A172 (cell line): ENCODE data around the gene MSANTD2. TPM values are rescaled to one million over a fixed set of nuclear protein-coding genes. Genes with fewer than 3 reads are reported as not detected.

ENCODE experiments used
- DNase-seq: peaks from one replicate; pipeline ENCODE4 v3.0.0-alpha.2; 2015; ENCODE audit warnings: low spot score
- total RNA-seq: library from RNA; depleted of rRNA; stranded (reverse); fragments of >200 nt; shearing (Covaris generic); gene quantifications from 2 replicates; pipeline ENCODE4 v1.2.3, GENCODE V29; 2014; rRNA removed

MSANTD2 gene
- 6.7 and 9.6 TPM in 2 replicates for total RNA-seq

DNA sequence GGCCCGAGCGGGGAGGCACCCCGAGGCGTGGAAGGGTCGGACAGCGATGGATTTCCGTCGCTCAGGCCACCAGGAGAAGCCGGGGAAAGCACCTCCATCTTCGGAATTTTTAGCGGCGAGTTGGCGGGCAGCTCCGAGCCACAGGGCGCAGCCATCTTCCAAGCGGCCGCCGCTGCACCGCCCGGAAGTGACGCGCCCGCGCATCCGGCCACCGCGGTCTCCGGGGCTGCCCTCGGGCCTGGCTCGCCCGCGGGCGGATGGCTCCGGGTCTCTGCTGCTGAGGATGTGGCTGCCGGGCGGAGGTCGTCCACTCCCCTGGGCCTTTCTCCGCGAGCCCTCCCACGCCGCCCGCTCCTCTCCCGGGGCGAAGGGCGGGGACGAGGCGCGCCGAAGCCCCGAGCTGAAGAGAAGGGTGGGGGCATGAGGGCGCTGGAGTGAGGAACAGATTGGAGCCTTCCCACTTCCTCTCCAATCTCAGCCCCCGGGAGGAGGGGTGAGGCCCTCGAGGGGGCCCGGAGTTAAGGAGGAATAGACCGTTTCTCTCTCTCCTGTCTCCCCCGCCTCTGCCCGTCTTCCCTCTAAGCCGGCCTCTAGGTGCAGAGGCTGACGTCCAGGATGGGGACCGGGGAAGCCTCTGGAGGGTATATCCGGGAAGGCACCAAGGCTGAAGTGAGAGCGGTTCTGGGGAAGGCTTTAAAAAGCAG, at the start of gene MSANTD2:
Gene MSANTD2 (minus strand): TSS at position 181 of the 704 bp plus-strand sequence. CDS start 26 bp downstream, at position 155.
- DNase-seq: peak; percentile 55

DNA sequence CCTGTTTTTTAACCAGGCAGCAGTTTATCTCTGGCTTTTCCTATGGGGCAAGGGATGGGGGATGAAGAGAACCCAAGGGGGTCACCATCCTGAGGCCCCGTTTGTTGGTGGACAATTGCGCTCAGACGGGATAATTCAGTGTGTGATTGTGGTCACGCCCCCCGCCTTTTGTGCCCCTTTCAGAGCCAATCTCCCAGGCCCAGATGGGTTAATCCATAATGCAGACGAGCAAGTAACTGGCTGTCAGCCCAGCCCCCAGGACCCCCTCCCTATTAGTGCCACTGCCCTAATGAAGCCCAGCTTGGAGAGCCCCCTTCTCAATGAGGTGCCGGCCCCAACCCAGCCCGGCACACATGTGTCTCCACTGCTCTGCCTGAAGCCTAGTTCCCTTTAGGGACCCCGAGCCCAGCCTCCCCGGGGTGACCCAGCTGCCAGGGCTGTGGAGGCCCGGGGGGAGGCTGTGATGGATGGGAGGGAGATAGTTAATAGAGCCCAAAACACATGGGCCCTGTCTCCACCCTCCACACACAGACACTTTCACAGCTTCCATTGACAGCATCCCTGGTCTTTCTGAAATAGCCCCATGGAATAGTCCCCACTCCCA, 46.0 kb upstream of the MSANTD2 start:
- no peak for DNase-seq

DNA sequence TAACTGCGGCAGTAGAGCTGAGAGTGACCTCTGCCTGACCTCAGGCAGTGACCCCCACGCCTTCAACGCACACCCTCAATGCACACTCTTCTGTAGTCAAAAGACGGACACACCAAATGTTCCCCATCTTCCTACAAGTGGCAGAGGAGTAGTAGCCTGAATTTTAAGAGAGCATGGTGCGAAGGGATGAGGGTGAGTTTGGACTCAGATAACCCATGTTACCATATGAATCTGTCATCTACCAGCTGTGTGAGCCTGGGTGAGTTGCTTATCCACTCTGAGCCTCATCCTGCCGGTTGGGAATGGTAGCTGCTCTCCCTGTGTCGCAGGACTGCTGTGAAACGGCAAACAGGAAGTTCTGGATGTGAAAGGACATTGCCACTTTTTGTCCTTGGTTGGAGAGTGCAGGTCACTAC, 44.5 kb upstream of the MSANTD2 start:
- no peak for DNase-seq

GRCh38 chr11:124843616-124843910, 43.4 kb upstream of the MSANTD2 start:
- DNase-seq: no peak

DNA sequence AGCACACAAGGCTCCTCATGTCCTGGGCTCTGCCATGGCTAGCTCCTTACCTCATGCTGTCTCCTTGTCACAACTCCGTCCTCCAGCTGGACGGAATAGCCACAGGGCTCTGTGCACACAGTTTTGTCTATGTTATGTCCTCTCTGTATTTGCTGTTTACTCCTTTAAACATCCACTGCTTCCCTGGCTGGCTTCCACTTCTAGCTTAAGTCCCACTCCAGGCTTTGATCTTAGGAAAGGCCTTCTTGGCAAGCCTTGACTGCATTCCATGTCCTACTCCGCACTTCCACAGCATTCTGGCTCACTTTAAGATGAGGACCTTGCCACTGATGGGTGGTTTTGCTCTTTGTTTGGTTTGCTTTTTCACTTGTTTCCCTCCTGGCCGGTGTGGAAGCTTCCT, 42.1 kb upstream of the MSANTD2 start:
- DNase-seq: no peak

DNA sequence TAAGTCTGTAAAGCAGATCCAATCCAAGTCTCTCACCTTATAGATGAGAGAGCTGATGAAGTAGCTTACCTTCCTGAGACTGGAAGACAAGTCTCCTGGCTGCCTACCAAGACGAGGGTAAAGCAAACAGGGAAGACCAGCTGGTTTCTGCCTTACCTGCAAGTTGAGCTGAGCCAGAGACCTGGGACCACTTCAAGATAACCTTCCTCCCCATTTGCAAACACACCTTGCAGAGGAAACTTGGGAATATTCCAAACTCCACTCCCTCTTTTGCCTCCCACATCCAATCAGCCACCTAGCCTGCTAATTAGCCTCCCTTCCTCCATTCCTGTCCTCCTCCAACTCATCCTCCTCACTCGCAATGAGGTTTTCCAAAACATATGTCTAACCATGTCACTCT, 41.6 kb upstream of the MSANTD2 start:
- DNase-seq: no peak

DNA sequence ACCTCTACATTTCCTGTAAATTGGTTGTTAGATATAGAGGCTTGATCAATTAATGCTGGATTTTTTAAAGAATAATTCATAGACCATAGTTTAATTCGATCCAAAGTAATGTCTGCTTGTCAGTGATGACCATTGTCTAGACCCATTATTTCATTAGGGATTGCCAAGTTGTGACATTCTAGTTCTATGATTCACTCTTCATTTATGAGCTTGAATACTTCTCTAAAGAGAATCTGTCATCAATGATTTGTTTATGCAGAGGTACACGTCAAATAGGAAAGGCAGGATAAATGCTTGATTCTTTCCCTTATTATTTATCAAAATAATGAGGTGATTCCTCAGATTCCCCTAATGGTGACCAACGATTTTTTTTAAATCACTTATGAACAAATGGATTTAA, 41.0 kb upstream of the MSANTD2 start:
- peak; percentile 26 for DNase-seq

DNA sequence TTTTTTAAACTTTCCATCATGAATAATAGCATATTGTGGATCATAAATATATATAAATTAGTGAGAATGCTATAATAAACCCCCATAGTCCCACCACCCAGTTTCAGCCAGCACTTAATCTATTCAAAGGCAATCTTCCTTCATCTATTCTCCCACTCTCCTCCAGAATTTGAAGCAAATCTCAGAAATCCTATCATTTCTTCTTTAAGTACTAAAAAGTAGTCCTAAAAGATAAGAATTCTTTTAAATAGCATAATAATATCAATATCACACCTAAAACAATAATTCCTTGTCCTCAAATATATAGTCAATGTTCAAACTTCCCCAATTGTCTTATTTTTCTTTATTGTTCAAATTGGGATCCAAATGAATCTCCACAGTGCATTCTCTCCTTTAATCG, 40.5 kb upstream of the MSANTD2 start:
- DNase-seq: no peak

GRCh38 chr11:124839972-124840621, 39.9 kb upstream of the MSANTD2 start:
- no peak for DNase-seq

- no peak for DNase-seq
These were observed 39.1 kb upstream of the MSANTD2 start for GRCh38 chr11:124839128-124839971.

DNA sequence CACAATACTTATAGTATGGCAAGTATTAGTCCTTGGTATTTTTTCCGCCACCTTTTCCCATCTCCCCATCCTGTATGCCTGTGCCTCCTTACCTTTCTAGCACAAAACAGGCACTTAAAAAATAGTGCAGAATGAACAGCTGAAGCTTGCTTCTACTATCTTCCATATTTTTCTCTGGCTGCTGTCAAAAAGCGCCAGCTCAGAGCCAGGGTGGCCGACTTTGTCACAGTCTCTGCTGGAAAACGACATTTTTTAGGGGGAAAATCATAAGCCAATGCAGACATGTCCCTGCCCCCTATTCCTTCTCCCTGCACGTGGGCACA, 38.6 kb upstream of the MSANTD2 start:
- DNase-seq: no peak

- DNase-seq: peak; percentile 51
These were observed 37.3 kb upstream of the MSANTD2 start for GRCh38 chr11:124837491-124837856.

DNA sequence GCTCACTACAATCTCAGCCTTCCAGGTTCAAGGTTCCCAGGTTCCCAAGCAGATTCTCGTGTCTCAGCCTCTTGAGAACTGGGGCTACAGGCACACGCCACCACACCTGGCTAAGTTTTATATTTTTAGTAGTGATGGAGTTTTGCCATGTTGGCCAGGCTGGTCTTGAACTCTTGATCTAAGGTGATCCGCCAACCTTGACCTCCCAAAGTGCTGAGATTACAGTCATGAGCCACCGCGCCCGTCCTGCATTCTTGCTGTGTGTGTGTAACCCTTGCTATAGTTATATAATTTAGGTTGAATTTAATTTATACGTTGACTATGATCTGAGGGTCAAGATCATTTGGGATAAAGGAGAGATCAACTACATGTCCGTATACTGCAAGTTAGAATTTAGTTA, 35.7 kb upstream of the MSANTD2 start:
- DNase-seq: no peak

- no peak for DNase-seq
These were observed 34.4 kb upstream of the MSANTD2 start for GRCh38 chr11:124834526-124835180.

GRCh38 chr11:124832571-124832970, 32.4 kb upstream of the MSANTD2 start:
- DNase-seq: peak; percentile 52

- no peak for DNase-seq
These were observed 31.7 kb upstream of the MSANTD2 start for GRCh38 chr11:124831897-124832296.

DNA sequence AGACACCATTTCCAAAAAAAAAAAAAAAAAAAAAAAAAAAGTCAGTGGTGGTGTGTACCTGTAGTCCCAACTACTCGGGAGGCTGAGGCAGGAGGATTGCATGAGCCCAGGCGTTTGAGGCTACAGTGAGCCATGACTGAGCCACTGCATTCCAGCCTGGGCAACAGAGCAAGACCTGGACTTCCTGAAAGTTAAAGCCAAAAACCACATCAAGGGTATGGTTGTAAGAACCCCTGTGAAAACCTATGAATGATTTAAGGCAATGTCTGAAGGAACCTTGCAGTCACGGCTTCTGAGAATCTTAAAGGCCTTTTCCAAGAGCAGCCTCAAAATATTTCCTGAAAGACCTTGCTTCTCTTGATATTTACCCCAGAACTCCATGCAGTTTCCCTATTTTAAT, 30.5 kb upstream of the MSANTD2 start:
- no peak for DNase-seq

DNA sequence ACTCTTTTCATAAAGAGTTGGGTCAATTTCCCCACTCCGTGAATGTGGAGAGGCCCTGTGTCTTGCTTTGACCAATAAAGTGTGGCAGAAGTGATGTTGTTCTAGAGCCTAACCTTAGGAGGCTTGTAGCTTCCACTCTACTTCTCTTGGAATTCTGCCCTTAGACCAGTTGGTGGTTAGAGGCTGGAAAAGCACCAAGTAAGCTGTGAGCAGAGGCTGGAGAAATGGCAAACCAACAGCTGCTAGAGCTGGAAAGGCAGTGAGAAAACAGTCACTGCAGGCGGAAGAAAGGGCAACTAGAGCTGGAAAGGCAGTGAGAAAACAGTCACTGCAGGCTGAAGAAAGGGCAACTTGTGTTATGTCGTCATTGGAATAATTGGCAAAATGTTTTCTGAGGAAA, 29.8 kb upstream of the MSANTD2 start:
- DNase-seq: no peak

DNA sequence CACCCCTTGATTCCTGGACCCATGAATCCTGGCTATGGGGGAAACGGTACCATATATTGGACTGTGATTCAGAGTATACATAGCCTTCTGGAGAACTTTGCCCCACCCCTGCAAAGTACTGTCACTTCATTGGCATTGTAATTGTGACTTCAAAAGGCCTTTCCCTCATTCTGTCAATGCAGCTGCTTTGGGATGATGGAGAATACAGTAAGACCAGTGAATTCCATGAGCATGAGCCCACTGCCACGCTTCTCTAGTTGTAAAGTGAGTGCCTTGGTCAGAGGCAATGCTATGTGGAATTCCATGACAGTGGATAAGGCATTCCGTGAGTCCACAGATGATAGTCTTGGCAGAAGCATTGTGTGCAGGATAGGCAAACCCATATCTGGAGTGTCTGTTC, 25.7 kb upstream of the MSANTD2 start:
- DNase-seq: no peak

DNA sequence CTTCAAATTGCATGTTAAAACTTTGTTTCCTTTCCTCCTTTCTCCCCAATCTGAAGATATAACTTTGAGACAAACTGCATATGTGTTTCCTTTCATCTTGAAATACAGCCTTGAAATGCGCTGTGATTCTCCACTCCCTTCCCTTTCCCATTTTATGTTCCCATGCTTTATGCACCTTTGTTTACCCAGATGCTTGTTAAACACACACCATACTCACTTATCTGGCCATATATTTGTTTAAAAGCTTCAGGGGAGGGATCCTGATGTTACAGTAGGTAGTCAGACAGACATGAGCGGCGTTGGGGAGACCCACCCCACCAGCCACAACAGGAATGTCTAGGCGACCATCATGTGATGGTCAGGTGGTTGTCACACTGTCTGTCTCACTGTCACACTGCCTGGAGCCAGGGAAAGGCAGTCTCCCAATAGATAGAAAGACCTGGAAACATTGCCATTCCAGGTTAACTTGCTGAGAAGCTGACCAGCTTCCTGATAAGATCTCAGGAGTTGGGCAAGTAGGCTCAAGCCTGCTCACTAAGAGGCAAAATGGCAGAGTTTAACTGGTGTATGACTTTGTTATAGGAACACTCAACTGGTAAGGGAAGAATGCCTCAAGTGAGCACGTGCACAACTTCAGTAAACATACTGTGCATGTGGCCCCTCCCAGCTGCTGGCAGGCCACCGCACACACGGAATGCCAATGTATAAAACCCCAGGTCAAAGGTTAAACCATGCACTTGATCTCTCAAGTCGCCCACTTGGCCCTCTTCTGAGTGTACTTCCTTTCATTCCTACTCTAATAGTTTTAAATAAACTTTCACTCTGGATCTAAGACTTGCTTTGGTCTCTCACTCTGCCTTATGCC, 23.5 kb upstream of the MSANTD2 start:
- no peak for DNase-seq
